Sigmoid colon (tissue), 4 donors: ENCODE measurements around the gene RACK1.

Experiments used
- POLR2AphosphoS5 ChIP-seq, 4 donors: sonication (generic); formaldehyde crosslinking; IDR thresholded peaks; one replicate each; pipeline ENCODE4 v1.6.1; 2017; ENCODE audit warnings: antibody characterized with exemption in 4 of 4
- TF ChIP-seq, protein P1 (sequence below), 4 experiments: fragments of 450-650 bp in 3 of 4; fragments of 200-600 bp in 1 of 4; IDR thresholded peaks; one replicate each; pipeline ENCODE4 v1.5.1; 2016 to 2019; ENCODE audit warnings: antibody characterized with exemption in 4 of 4, mild to moderate bottlenecking in 3 of 4, moderate library complexity in 2 of 4

GRCh38 chr5:181231432-181231831, 12.3 kb downstream of the RACK1 start:
- TF ChIP-seq, protein P1, sequence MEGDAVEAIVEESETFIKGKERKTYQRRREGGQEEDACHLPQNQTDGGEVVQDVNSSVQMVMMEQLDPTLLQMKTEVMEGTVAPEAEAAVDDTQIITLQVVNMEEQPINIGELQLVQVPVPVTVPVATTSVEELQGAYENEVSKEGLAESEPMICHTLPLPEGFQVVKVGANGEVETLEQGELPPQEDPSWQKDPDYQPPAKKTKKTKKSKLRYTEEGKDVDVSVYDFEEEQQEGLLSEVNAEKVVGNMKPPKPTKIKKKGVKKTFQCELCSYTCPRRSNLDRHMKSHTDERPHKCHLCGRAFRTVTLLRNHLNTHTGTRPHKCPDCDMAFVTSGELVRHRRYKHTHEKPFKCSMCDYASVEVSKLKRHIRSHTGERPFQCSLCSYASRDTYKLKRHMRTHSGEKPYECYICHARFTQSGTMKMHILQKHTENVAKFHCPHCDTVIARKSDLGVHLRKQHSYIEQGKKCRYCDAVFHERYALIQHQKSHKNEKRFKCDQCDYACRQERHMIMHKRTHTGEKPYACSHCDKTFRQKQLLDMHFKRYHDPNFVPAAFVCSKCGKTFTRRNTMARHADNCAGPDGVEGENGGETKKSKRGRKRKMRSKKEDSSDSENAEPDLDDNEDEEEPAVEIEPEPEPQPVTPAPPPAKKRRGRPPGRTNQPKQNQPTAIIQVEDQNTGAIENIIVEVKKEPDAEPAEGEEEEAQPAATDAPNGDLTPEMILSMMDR (IDR thresholded peaks at IDR 0.05), result no peak
- TF ChIP-seq POLR2AphosphoS5 (IDR thresholded peaks at IDR 0.05), result no peak
